H9 (cell line): ENCODE measurements around the gene SMIM3. TPM values are rescaled to one million over a fixed set of nuclear protein-coding genes. Genes with fewer than 3 reads are reported as not detected.

ENCODE experiments used
- DNase-seq: peaks from one replicate; pipeline ENCODE4 v3.0.0-alpha.2; 2017
- H2AFZ ChIP-seq: one replicate; pipeline ENCODE4 v1.6.1; 2013; ENCODE audit warnings: mild to moderate bottlenecking, low read length, control low read depth, moderate library complexity
- H2AK5ac ChIP-seq: 2 replicates; pipeline ENCODE4 v1.6.1; 2013; ENCODE audit warnings: low read length, control low read depth, mixed read lengths; ENCODE audit not compliant: insufficient read length
- H2BK120ac ChIP-seq: one replicate; pipeline ENCODE4 v1.6.1; 2013; ENCODE audit warnings: low read depth, mild to moderate bottlenecking, low read length, control low read depth, inconsistent platforms; ENCODE audit not compliant: poor library complexity, severe bottlenecking
- H2BK12ac ChIP-seq: 2 replicates; pipeline ENCODE4 v1.6.1; 2013; ENCODE audit warnings: low read length, control low read depth, mixed read lengths, low read depth; ENCODE audit not compliant: insufficient read length
- H2BK15ac ChIP-seq: 2 replicates; pipeline ENCODE4 v1.6.1; 2013; ENCODE audit warnings: low read depth, low read length, control low read depth
- H2BK20ac ChIP-seq: one replicate; pipeline ENCODE4 v1.6.1; 2013; ENCODE audit warnings: low read depth, mild to moderate bottlenecking, low read length, control low read depth, inconsistent platforms; ENCODE audit not compliant: poor library complexity, severe bottlenecking
- H2BK5ac ChIP-seq: 2 replicates; pipeline ENCODE4 v1.6.1; 2013; ENCODE audit warnings: low read length, control low read depth, mixed read lengths; ENCODE audit not compliant: insufficient read length
- H3K14ac ChIP-seq: 2 replicates; pipeline ENCODE4 v1.6.1; 2013; ENCODE audit warnings: low read length, control low read depth; ENCODE audit not compliant: insufficient read depth
- H3K18ac ChIP-seq: 2 replicates; pipeline ENCODE4 v1.6.1; 2013; ENCODE audit warnings: low read depth, mild to moderate bottlenecking, mixed read lengths, low read length, control low read depth; ENCODE audit not compliant: insufficient read length
- H3K23ac ChIP-seq: 2 replicates; pipeline ENCODE4 v1.6.1; 2013; ENCODE audit warnings: low read length, control low read depth, mixed read lengths, low read depth; ENCODE audit not compliant: insufficient read length
- H3K23me2 ChIP-seq: 2 replicates; pipeline ENCODE4 v1.6.1; 2013; ENCODE audit warnings: low read depth, mild to moderate bottlenecking, mixed read lengths, low read length, control low read depth; ENCODE audit not compliant: insufficient read length, poor library complexity, severe bottlenecking
- H3K27ac ChIP-seq: 2 replicates; pipeline ENCODE4 v1.5.1; 2013; ENCODE audit warnings: low read length, control low read depth, mixed read lengths, low read depth; ENCODE audit not compliant: insufficient read length
- H3K27me3 ChIP-seq: 2 replicates; pipeline ENCODE4 v1.6.1; 2013; ENCODE audit warnings: low read length, control low read depth, inconsistent platforms; ENCODE audit not compliant: insufficient read depth
- H3K4ac ChIP-seq: 2 replicates; pipeline ENCODE4 v1.6.1; 2013; ENCODE audit warnings: low read depth, mild to moderate bottlenecking, control low read depth, inconsistent platforms, low read length, moderate library complexity
- H3K4me1 ChIP-seq: 2 replicates; pipeline ENCODE4 v1.6.1; 2013; ENCODE audit warnings: low read length, control low read depth, inconsistent platforms; ENCODE audit not compliant: insufficient read depth
- H3K4me2 ChIP-seq: 2 replicates; pipeline ENCODE4 v1.6.1; 2013; ENCODE audit warnings: low read length, control low read depth, mixed read lengths; ENCODE audit not compliant: insufficient read length, insufficient read depth
- H3K56ac ChIP-seq: 2 replicates; pipeline ENCODE4 v1.6.1; 2013; ENCODE audit warnings: low read depth, mild to moderate bottlenecking, mixed read lengths, low read length, control low read depth; ENCODE audit not compliant: insufficient read length
- H3K79me1 ChIP-seq: 2 replicates; pipeline ENCODE4 v1.6.1; 2013; ENCODE audit warnings: low read depth, mild to moderate bottlenecking, moderate library complexity, low read length, control low read depth, inconsistent platforms; ENCODE audit not compliant: insufficient read depth, poor library complexity, severe bottlenecking
- H3K79me2 ChIP-seq: 2 replicates; pipeline ENCODE4 v1.6.1; 2013; ENCODE audit warnings: low read length, control low read depth, inconsistent platforms; ENCODE audit not compliant: insufficient read depth
- H3K9ac ChIP-seq: 2 replicates; pipeline ENCODE4 v1.6.1; 2013; ENCODE audit warnings: low read length, control low read depth, mixed read lengths; ENCODE audit not compliant: insufficient read length; ENCODE audit errors: extremely low read depth
- H3K9me3 ChIP-seq: one replicate; pipeline ENCODE4 v1.6.1; 2013; ENCODE audit warnings: low read depth, low read length, inconsistent platforms; ENCODE audit not compliant: control insufficient read depth
- H3T11ph ChIP-seq: one replicate; pipeline ENCODE4 v1.6.1; 2013; ENCODE audit warnings: mild to moderate bottlenecking, low read length, control low read depth, inconsistent platforms
- H4K20me1 ChIP-seq: one replicate; pipeline ENCODE4 v1.6.1; 2013; ENCODE audit not compliant: control insufficient read depth, insufficient read length, insufficient read depth
- H4K5ac ChIP-seq: 2 replicates; pipeline ENCODE4 v1.6.1; 2013; ENCODE audit warnings: low read depth, mild to moderate bottlenecking, mixed read lengths, low read length, control low read depth; ENCODE audit not compliant: insufficient read length
- H4K8ac ChIP-seq: replicated peaks from 2 replicates; pipeline ENCODE4 v1.6.1; 2013; ENCODE audit warnings: low read length, control low read depth, mixed read lengths, low read depth; ENCODE audit not compliant: insufficient read length
- H4K91ac ChIP-seq: 2 replicates; pipeline ENCODE4 v1.6.1; 2013; ENCODE audit warnings: low read depth, mild to moderate bottlenecking, moderate library complexity, mixed read lengths, low read length, control low read depth; ENCODE audit not compliant: insufficient read length
- H3K27ac Mint-ChIP-seq, 3 experiments: 2 replicates in 2 of 3; 3 replicates in 1 of 3; pipeline ENCODE4 v1.8.0; 2020 to 2021; ENCODE audit warnings: mixed read lengths in 3 of 3, mild to moderate bottlenecking in 1 of 3, moderate library complexity in 1 of 3
- H3K27me3 Mint-ChIP-seq: 2 replicates; pipeline ENCODE4 v1.8.0; 2021; ENCODE audit warnings: low read depth, mild to moderate bottlenecking, moderate library complexity, mixed read lengths
- H3K36me3 Mint-ChIP-seq, 3 experiments: 2 replicates in 2 of 3; 3 replicates in 1 of 3; pipeline ENCODE4 v1.8.0; 2020 to 2021; ENCODE audit warnings: low read depth in 3 of 3, mixed read lengths in 3 of 3; ENCODE audit not compliant: insufficient read depth in 1 of 3
- H3K4me1 Mint-ChIP-seq, 2 experiments: 2 replicates each; pipeline ENCODE4 v1.8.0; 2020; ENCODE audit warnings: mixed read lengths in 2 of 2
- H3K4me3 Mint-ChIP-seq, 2 experiments: 2 replicates in 1 of 2; 3 replicates in 1 of 2; pipeline ENCODE4 v1.8.0; 2020 to 2021; ENCODE audit warnings: mild to moderate bottlenecking in 2 of 2, mixed read lengths in 2 of 2, moderate library complexity in 1 of 2
- H3K9me3 Mint-ChIP-seq, 2 experiments: 2 replicates in 1 of 2; 3 replicates in 1 of 2; pipeline ENCODE4 v1.8.0; 2020; ENCODE audit warnings: mild to moderate bottlenecking in 2 of 2, mixed read lengths in 2 of 2, moderate library complexity in 1 of 2
- CTCF ChIP-seq: fragments of 200-600 bp; sonication (generic); conservative IDR thresholded peaks from 3 replicates; pipeline ENCODE4 v1.8.0; 2021; ENCODE audit warnings: antibody characterized with exemption, mild to moderate bottlenecking
- WGBS: extraction: QIAGEN DNeasy Blood & Tissue Kit; methylation state at CpG from one replicate; pipeline ENCODE4 v1.1.7; 2013; ENCODE audit warnings: missing lambda C conversion rate, low lambda C conversion rate, mixed read lengths; ENCODE audit not compliant: insufficient read length; ENCODE audit errors: extremely low coverage; 5-methylcytosine and 5-hydroxymethylcytosine counted together
- total RNA-seq: library from RNA; stranded (reverse); gene quantifications from 2 replicates; pipeline ENCODE4 v1.2.1, GENCODE V29; 2021

Gene SMIM3
- total RNA-seq, 1 experiment from 2014 or later: 42.0 TPM

GRCh38 chr5:150777685-150778084 lies 872 bp upstream of the SMIM3 start:
- no peak overlapping the region for H3K4ac ChIP-seq
- no peak overlapping the region for H3K23ac ChIP-seq
- H3K4me1 Mint-ChIP-seq: peaks cover 47 to 48% of the 10 kb centered on the region in 2 experiments
- H3K27ac Mint-ChIP-seq: peak overlapping the region in 2 of 3 experiments; percentile 49 to 82; a peak in 2 of 7 replicates
- H3K79me1 ChIP-seq: no peaks in the 10 kb centered on the region
- H3K9ac ChIP-seq: no peak overlapping the region
- H2BK120ac ChIP-seq: no peak overlapping the region
- H2BK12ac ChIP-seq: no peak overlapping the region
- H2BK20ac ChIP-seq: no peak overlapping the region
- no peak overlapping the region for H2BK5ac ChIP-seq
- TF ChIP-seq CTCF: no peak
- H3K4me1 ChIP-seq: peaks cover 26% of the 10 kb centered on the region
- no peak overlapping the region for H3K56ac ChIP-seq
- peaks cover 43% of the 10 kb centered on the region for H3K27me3 Mint-ChIP-seq
- no peaks in the 10 kb centered on the region; a peak in 1 of 5 replicates for H3K9me3 Mint-ChIP-seq
- H3K14ac ChIP-seq: no peak overlapping the region
- H2BK15ac ChIP-seq: no peak overlapping the region
- H3K18ac ChIP-seq: no peak overlapping the region
- no peak overlapping the region for H4K91ac ChIP-seq
- WGBS: no CpG with 5 or more reads among the region's 3 CpGs
- peaks cover 4% of the 10 kb centered on the region; the same call in 1 of the 2 replicates for H3K27me3 ChIP-seq
- H3K4me2 ChIP-seq: peak overlapping the region; percentile 95
- H2AK5ac ChIP-seq: no peak overlapping the region
- H3K36me3 Mint-ChIP-seq: peaks cover 10 to 11% (median 10%) of the 10 kb centered on the region in 3 experiments; a peak in 6 of 7 replicates
- H2AFZ ChIP-seq: no peak overlapping the region
- H4K5ac ChIP-seq: no peak overlapping the region
- peak overlapping the region; percentile 89 to 99 for H3K4me3 Mint-ChIP-seq
- no peak overlapping the region for H4K8ac ChIP-seq
- no peak overlapping the region for H3T11ph ChIP-seq
- H3K79me2 ChIP-seq: peaks cover 2% of the 10 kb centered on the region; the same call in 1 of the 2 replicates
- H4K20me1 ChIP-seq: no peaks in the 10 kb centered on the region
- no peak for DNase-seq
- no peaks in the 10 kb centered on the region for H3K9me3 ChIP-seq
- H3K23me2 ChIP-seq: peaks cover 13% of the 10 kb centered on the region
- no peak overlapping the region for H3K27ac ChIP-seq
